ENCODE measurements around the gene GPR155. TPM values are rescaled to one million over a fixed set of nuclear protein-coding genes. Genes with fewer than 3 reads are reported as not detected.

Gene GPR155
- total and polyA plus RNA-seq, 9 of the 15 experiments (the other 6 are each of a cell fraction or from before 2014, with no cell fraction given), result 0.04 to 0.40 (median 0.11) TPM; not detected in 1

- TF ChIP-seq SPI1 (IDR thresholded peaks at IDR 0.05; ENCODE audit: borderline replicate concordance, low read depth, low read length) (no peak), MAFG (tag; conservative IDR thresholded peaks at IDR 0.05) (peak; percentile 34; the same call in 1 of the 2 replicates)
These were observed 47.5 kb downstream of the GPR155 start (continued) for GRCh38 chr2:174439323-174439722.

- intact Hi-C loops (cut with micrococcal nuclease), result no loop called here
- BruUV-seq (replicated peaks), result no TSS peak
- Histone ChIP-seq H3K27me3 (ENCODE audit: control insufficient read depth in 2 of 2, insufficient read depth in 2 of 2, low read length in 2 of 2) (peaks cover 0 to 4% of the 10 kb centered on the region in 2 experiments; a peak in 1 of 5 replicates), H2AFZ (ENCODE audit: low read depth, low read length) (no peak overlapping the region), H3K36me3 (ENCODE audit: control insufficient read depth, insufficient read depth, low read length) (no peaks in the 10 kb centered on the region), H3K4me2 (ENCODE audit: insufficient read depth, low read length) (no peak overlapping the region), H4K20me1 (replicated peaks; ENCODE audit: control insufficient read depth, insufficient read depth, low read length) (no peaks in the 10 kb centered on the region), H3K9me1 (ENCODE audit: control insufficient read depth, insufficient read depth, low read length) (no peaks in the 10 kb centered on the region), H3K4me1 (replicated peaks in 1 of 2; ENCODE audit: control insufficient read depth in 2 of 2, insufficient read depth in 2 of 2, low read length in 2 of 2) (no peaks in the 10 kb centered on the region), H3K79me2 (ENCODE audit: control insufficient read depth, insufficient read depth, low read length) (no peaks in the 10 kb centered on the region), H3K9me3 (replicated peaks; ENCODE audit: control insufficient read depth, insufficient read depth, low read depth, low read length) (no peaks in the 10 kb centered on the region), H3K27ac (ENCODE audit: extremely low read depth, low read depth, low read length) (no peak overlapping the region), H3K4me3 (no peak overlapping the region), H3K9ac (ENCODE audit: insufficient read depth in 1 of 2, low read depth in 2 of 2, low read length in 2 of 2) (no peak overlapping the region)
- no peak for FAIRE-seq
- no peak; the same call in 2 of the 3 replicates for ATAC-seq
- in situ Hi-C loops (cut with MboI), result no loop called here
- ChIA-PET POLR2A (interaction anchor here (0.6 to 1.3 kb wide), 8 partner anchors 18 to 754 kb away, joined by 3 to 4 read pairs (median 3); no protein-coding TSS in a partner anchor), CTCF (ENCODE audit: low intra/inter-chr PET ratio) (no interaction called here)
- no peak for DNase-seq (ENCODE audit: extremely low read depth in 1 of 4, low spot score in 3 of 4)
- 30% methylated on average over 13 of the region's 13 CpGs for WGBS (ENCODE audit: insufficient coverage, low coverage, missing lambda C conversion rate)
- TF ChIP-seq KAT2B (IDR thresholded peaks at IDR 0.05; ENCODE audit: low read depth, low read length) (no peak), U2AF1 (optimal IDR thresholded peaks at IDR 0.05; ENCODE audit: low read depth, low read length) (no peak), MLLT1 (IDR thresholded peaks at IDR 0.05) (no peak), ZC3H8 (IDR thresholded peaks at IDR 0.05) (no peak), SIX5 (IDR thresholded peaks at IDR 0.05; ENCODE audit: borderline replicate concordance in 1 of 2, insufficient read depth in 1 of 2, low read depth in 1 of 2, low read length in 2 of 2) (no peak), DNMT1 (IDR thresholded peaks at IDR 0.05) (no peak)
These were observed 48.5 kb downstream of the GPR155 start for GRCh38 chr2:174438146-174438886.

Data from K562 (cell line).